ENCODE results near the gene ZNF682.
"Not testable (repeated sequence)": the region's sequence is repeated elsewhere in the genome, so short reads cannot be mapped to it uniquely, and the experiment has no call there.

The ZNF682 gene

GRCh38 chr19:20060282-20060681, 21.0 kb upstream of the ZNF682 start:
- DNase-seq (ENCODE audit: extremely low read depth, insufficient read length): no peak
- Histone ChIP-seq H3K36me3 (ENCODE audit: control insufficient read depth, insufficient read depth, low read length) (no peaks in the 10 kb centered on the region), H3K27me3 (replicated peaks; ENCODE audit: control insufficient read depth, insufficient read depth, low read length) (no peaks in the 10 kb centered on the region), H3K4me3 (replicated peaks; ENCODE audit: low read depth, low read length) (no peak overlapping the region)
- TF ChIP-seq CTCF (IDR thresholded peaks at IDR 0.05; ENCODE audit: insufficient read depth, low read length, poor library complexity, severe bottlenecking): no peak

GRCh38 chr19:20058738-20059137, 19.4 kb upstream of the ZNF682 start:
- not testable (repeated sequence) for DNase-seq (ENCODE audit: extremely low read depth, insufficient read length); H3K4me3 ChIP-seq (replicated peaks; ENCODE audit: low read depth, low read length); H3K36me3 ChIP-seq (ENCODE audit: control insufficient read depth, insufficient read depth, low read length); H3K27me3 ChIP-seq (replicated peaks; ENCODE audit: control insufficient read depth, insufficient read depth, low read length)

GRCh38 chr19:20051841-20052768, 12.8 kb upstream of the ZNF682 start:
- Histone ChIP-seq H3K36me3 (ENCODE audit: control insufficient read depth, insufficient read depth, low read length) (no peaks in the 10 kb centered on the region), H3K4me3 (replicated peaks; ENCODE audit: low read depth, low read length) (peak overlapping the region; percentile 77), H3K27me3 (replicated peaks; ENCODE audit: control insufficient read depth, insufficient read depth, low read length) (no peaks in the 10 kb centered on the region)
- no peak for TF ChIP-seq CTCF (IDR thresholded peaks at IDR 0.05; ENCODE audit: insufficient read depth, low read length, poor library complexity, severe bottlenecking)
- peak; percentile 60 for DNase-seq (ENCODE audit: extremely low read depth, insufficient read length)

GRCh38 chr19:20045742-20046141, 6.4 kb upstream of the ZNF682 start:
- H3K27me3 ChIP-seq (replicated peaks; ENCODE audit: control insufficient read depth, insufficient read depth, low read length); H3K36me3 ChIP-seq (ENCODE audit: control insufficient read depth, insufficient read depth, low read length); DNase-seq (ENCODE audit: extremely low read depth, insufficient read length); H3K4me3 ChIP-seq (replicated peaks; ENCODE audit: low read depth, low read length): not testable (repeated sequence)

GRCh38 chr19:20044663-20045062, 5.4 kb upstream of the ZNF682 start:
- Histone ChIP-seq H3K27me3 (replicated peaks; ENCODE audit: control insufficient read depth, insufficient read depth, low read length) (no peaks in the 10 kb centered on the region), H3K4me3 (replicated peaks; ENCODE audit: low read depth, low read length) (no peak overlapping the region), H3K36me3 (ENCODE audit: control insufficient read depth, insufficient read depth, low read length) (no peaks in the 10 kb centered on the region)
- DNase-seq (ENCODE audit: extremely low read depth, insufficient read length): no peak
- TF ChIP-seq CTCF (IDR thresholded peaks at IDR 0.05; ENCODE audit: insufficient read depth, low read length, poor library complexity, severe bottlenecking): no peak

- TF ChIP-seq CTCF (IDR thresholded peaks at IDR 0.05; ENCODE audit: insufficient read depth, low read length, poor library complexity, severe bottlenecking): no peak
- H3K4me3 ChIP-seq (replicated peaks; ENCODE audit: low read depth, low read length): peak overlapping the region; percentile 79
- no peaks in the 10 kb centered on the region for H3K27me3 ChIP-seq (replicated peaks; ENCODE audit: control insufficient read depth, insufficient read depth, low read length)
- no peak for DNase-seq (ENCODE audit: extremely low read depth, insufficient read length)
- H3K36me3 ChIP-seq (ENCODE audit: control insufficient read depth, insufficient read depth, low read length): no peaks in the 10 kb centered on the region
These were observed 725 bp downstream of the ZNF682 start for GRCh38 chr19:20038358-20039202.
